Loucy (cell line): ENCODE results near the gene HOXA5.
A peak's percentile ranks its signal among the peaks of the same experiment; 100 is the strongest.

Source experiments
- H2AFZ ChIP-seq: fragments of 200-600 bp; sonication (generic); 2 replicates; pipeline ENCODE4 v1.6.0; 2016; ENCODE audit warnings: antibody characterized with exemption, mild to moderate bottlenecking, low read length, moderate library complexity
- H3F3A ChIP-seq: fragments of 200-600 bp; 2 replicates; pipeline ENCODE4 v1.6.0; 2016; ENCODE audit warnings: antibody characterized with exemption, low read depth, mild to moderate bottlenecking
- H3K27me3 ChIP-seq: fragments of 200-600 bp; sonication (generic); 2 replicates; pipeline ENCODE4 v1.6.1; 2014; ENCODE audit warnings: low read length, mild to moderate bottlenecking; ENCODE audit not compliant: insufficient read depth, poor library complexity, severe bottlenecking
- H3K36me3 ChIP-seq: fragments of 200-600 bp; sonication (generic); 2 replicates; pipeline ENCODE4 v1.6.1; 2016; ENCODE audit warnings: low read length; ENCODE audit not compliant: insufficient read depth
- H3K4me1 ChIP-seq: fragments of 200-600 bp; sonication (generic); 2 replicates; pipeline ENCODE4 v1.5.1; 2014; ENCODE audit warnings: low read length, mild to moderate bottlenecking; ENCODE audit not compliant: insufficient read depth, poor library complexity, severe bottlenecking
- H3K4me2 ChIP-seq: fragments of 200-600 bp; sonication (generic); 2 replicates; pipeline ENCODE4 v1.6.0; 2014; ENCODE audit warnings: antibody characterized with exemption, low read length, low read depth, mild to moderate bottlenecking; ENCODE audit not compliant: poor library complexity, severe bottlenecking
- H3K4me3 ChIP-seq: fragments of 200-600 bp; sonication (generic); 2 replicates; pipeline ENCODE4 v1.5.1; 2014; ENCODE audit warnings: low read length, mild to moderate bottlenecking, mixed read lengths; ENCODE audit not compliant: poor library complexity, severe bottlenecking
- H3K79me2 ChIP-seq: fragments of 200-600 bp; sonication (generic); 2 replicates; pipeline ENCODE4 v1.6.1; 2014; ENCODE audit warnings: low read length; ENCODE audit not compliant: insufficient read depth
- H3K9ac ChIP-seq: fragments of 200-600 bp; sonication (generic); 2 replicates; pipeline ENCODE4 v1.6.0; 2014; ENCODE audit warnings: mild to moderate bottlenecking, low read depth, low read length, moderate library complexity; ENCODE audit not compliant: poor library complexity, severe bottlenecking
- H3K9me2 ChIP-seq: fragments of 200-600 bp; sonication (generic); replicated peaks from 2 replicates; pipeline ENCODE4 v1.6.1; 2016; ENCODE audit warnings: low read depth, low read length, mixed read lengths
- H3K9me3 ChIP-seq: fragments of 200-600 bp; sonication (generic); 2 replicates; pipeline ENCODE4 v1.6.1; 2014; ENCODE audit warnings: mild to moderate bottlenecking, antibody characterized with exemption, low read length, low read depth; ENCODE audit not compliant: insufficient read depth
- H4K20me1 ChIP-seq: fragments of 200-600 bp; sonication (generic); 2 replicates; pipeline ENCODE4 v1.6.0; 2014; ENCODE audit warnings: antibody characterized with exemption, low read length, mild to moderate bottlenecking; ENCODE audit not compliant: insufficient read depth, poor library complexity, severe bottlenecking
- EZH2phosphoT487 ChIP-seq: fragments of 200-600 bp; IDR thresholded peaks from 2 replicates; pipeline ENCODE4 v1.6.1; 2018; ENCODE audit warnings: antibody characterized with exemption, mild to moderate bottlenecking, moderate library complexity, borderline replicate concordance
- TF ChIP-seq, protein P1 (sequence below): fragments of 200-600 bp; sonication (generic); conservative IDR thresholded peaks from 2 replicates; pipeline ENCODE4 v1.5.1; 2014; ENCODE audit warnings: mild to moderate bottlenecking, antibody characterized with exemption, low read length

Gene HOXA5

DNA sequence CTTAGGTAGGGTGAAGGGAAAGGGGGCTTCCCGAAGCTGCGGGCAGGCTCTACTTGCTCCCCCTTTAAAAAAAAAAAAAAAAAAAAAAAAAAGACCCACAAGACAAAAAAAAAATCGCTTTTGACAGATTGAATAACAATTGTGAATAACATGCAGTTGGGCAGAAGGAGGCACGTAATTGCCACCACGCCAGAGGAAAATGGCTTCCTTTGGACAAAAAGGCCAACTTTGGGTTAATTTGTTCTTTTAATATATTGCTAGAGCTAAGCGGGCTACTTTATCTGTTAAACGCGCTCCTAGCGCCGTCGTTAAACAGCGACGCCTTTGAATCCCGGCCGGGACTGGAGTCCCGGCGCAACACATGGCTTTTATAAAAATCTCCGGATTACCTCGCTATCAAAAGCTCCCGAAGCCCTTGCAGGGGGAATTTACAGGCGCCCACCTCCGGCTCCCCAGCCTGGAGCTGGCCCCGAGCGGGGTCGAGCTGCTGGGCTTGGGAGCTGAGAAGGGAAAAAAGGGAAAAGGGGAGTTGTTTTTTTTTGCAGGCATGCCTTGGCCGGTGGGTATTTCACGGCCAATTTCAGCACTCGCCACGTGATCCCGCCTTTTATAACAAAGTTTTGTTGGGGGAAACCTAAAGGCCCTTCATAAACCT, 40.3 kb upstream of the HOXA5 start:
- Histone ChIP-seq H3K9me2 (no peaks in the 10 kb centered on the region), H3K9ac (peak overlapping the region; percentile 99), H3K79me2 (peaks cover 100% of the 10 kb centered on the region), H3K27me3 (peaks cover 39% of the 10 kb centered on the region), H3F3A (peaks cover 8% of the 10 kb centered on the region; the same call in 1 of the 2 replicates), H4K20me1 (peaks cover 55% of the 10 kb centered on the region), H3K9me3 (no peaks in the 10 kb centered on the region), H3K4me2 (peak overlapping the region; percentile 98), H3K36me3 (no peaks in the 10 kb centered on the region), H3K4me1 (peaks cover 54% of the 10 kb centered on the region), H2AFZ (no peak overlapping the region), H3K4me3 (peak overlapping the region; percentile 91)
- TF ChIP-seq EZH2phosphoT487: no peak
- TF ChIP-seq, protein P1, sequence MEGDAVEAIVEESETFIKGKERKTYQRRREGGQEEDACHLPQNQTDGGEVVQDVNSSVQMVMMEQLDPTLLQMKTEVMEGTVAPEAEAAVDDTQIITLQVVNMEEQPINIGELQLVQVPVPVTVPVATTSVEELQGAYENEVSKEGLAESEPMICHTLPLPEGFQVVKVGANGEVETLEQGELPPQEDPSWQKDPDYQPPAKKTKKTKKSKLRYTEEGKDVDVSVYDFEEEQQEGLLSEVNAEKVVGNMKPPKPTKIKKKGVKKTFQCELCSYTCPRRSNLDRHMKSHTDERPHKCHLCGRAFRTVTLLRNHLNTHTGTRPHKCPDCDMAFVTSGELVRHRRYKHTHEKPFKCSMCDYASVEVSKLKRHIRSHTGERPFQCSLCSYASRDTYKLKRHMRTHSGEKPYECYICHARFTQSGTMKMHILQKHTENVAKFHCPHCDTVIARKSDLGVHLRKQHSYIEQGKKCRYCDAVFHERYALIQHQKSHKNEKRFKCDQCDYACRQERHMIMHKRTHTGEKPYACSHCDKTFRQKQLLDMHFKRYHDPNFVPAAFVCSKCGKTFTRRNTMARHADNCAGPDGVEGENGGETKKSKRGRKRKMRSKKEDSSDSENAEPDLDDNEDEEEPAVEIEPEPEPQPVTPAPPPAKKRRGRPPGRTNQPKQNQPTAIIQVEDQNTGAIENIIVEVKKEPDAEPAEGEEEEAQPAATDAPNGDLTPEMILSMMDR: no peak

DNA sequence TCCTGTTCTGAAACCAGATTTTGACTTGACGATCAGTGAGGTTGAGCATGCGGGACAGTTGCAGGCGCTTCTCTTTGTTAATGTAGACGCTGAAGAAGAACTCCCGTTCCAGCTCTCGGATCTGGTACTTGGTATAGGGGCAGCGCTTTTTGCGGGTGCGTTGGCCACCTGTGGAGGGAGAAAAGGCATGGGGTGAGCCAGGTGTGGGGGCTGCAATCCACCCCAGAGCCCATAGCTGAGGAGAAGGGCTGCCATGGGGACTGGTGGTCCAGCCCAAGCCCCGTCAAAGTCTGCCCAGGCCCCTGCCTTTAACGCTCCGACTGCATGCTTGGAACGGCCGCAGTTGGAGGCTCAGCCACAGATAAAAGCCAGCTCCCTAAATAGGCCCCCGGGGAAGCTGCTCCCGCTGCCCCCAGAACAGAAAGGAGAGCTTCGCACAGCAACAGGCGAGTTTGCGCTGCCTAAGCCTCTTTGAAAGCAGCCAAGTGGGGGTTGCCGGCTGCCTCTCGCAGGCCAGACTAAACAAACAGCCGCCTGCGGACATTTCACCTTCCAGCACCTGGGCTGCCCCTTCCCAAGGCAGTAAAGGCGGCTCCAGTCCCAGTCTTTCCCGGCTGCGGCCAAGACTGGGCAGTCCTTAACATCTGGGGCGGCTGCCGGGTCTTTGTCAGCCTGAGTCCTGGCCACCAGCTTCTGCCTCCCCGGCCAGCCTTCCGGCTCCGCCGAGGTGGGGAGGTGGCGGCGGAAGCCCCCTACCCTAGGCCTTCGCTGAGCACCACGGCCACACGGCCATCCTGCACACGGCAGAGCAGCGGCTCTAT, 39.6 kb upstream of the HOXA5 start:
- H3K4me1 ChIP-seq: peaks cover 60% of the 10 kb centered on the region
- no peaks in the 10 kb centered on the region for H3K9me2 ChIP-seq
- peak overlapping the region; percentile 98 for H3K4me2 ChIP-seq
- peaks cover 45% of the 10 kb centered on the region for H3K27me3 ChIP-seq
- no peak for TF ChIP-seq EZH2phosphoT487
- TF ChIP-seq, protein P1: no peak
- peak overlapping the region; percentile 91 for H3K4me3 ChIP-seq
- H3K79me2 ChIP-seq: peaks cover 100% of the 10 kb centered on the region
- no peaks in the 10 kb centered on the region for H3K9me3 ChIP-seq
- H4K20me1 ChIP-seq: peaks cover 62% of the 10 kb centered on the region
- no peaks in the 10 kb centered on the region for H3K36me3 ChIP-seq
- H3F3A ChIP-seq: peaks cover 8% of the 10 kb centered on the region; the same call in 1 of the 2 replicates
- H2AFZ ChIP-seq: no peak overlapping the region
- peak overlapping the region; percentile 99 for H3K9ac ChIP-seq

DNA sequence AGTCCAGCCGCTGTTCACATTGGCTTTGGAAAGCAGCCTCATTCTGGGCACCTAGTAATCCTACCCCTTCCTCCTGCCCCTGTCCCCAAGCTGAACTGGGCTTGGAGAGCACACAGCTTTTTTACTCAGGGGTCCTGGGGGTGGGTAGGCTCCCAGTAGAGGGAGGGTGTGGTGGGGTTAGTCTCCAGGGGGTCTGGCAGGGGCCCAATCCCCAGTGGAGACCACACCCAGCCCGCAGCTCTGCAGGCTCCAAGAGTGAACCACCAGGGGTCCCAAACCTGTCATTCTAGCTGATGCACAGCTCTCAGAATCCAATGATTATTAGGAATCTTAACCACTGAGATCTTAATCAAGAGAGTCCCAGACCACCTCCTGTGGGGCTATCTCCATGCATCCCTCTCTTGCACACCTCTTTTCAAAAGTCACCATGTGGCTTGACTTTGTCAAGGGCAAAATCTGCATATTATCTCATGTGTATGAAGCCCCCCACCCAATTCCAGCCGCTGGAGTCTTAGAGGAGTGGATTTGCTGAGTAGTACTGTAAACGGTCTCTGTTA, 38.9 kb upstream of the HOXA5 start:
- H3K9me2 ChIP-seq: no peaks in the 10 kb centered on the region
- no peaks in the 10 kb centered on the region; the same call in 1 of the 2 replicates for H3K36me3 ChIP-seq
- H3F3A ChIP-seq: peaks cover 8% of the 10 kb centered on the region; the same call in 1 of the 2 replicates
- no peaks in the 10 kb centered on the region for H3K9me3 ChIP-seq
- H3K4me1 ChIP-seq: peaks cover 58% of the 10 kb centered on the region
- TF ChIP-seq EZH2phosphoT487: no peak
- TF ChIP-seq, protein P1: peak; percentile 37
- H3K4me3 ChIP-seq: peak overlapping the region; percentile 91
- H4K20me1 ChIP-seq: peaks cover 68% of the 10 kb centered on the region
- H3K4me2 ChIP-seq: peak overlapping the region; percentile 98
- peak overlapping the region; percentile 99 for H3K9ac ChIP-seq
- H2AFZ ChIP-seq: no peak overlapping the region
- H3K27me3 ChIP-seq: peaks cover 44% of the 10 kb centered on the region
- peaks cover 100% of the 10 kb centered on the region for H3K79me2 ChIP-seq
